ENCODE measurements around the gene BAAT. TPM values are rescaled to one million over a fixed set of nuclear protein-coding genes. Genes with fewer than 3 reads are reported as not detected.

The BAAT gene
- total and polyA plus RNA-seq, 2 of the 4 experiments (the other 2 are of a cell fraction): not detected

- no peak overlapping the region for H3K27ac ChIP-seq (ENCODE audit: insufficient read depth, low read length)
- no peak overlapping the region for H3K18ac ChIP-seq (ENCODE audit: low read depth, low read length)
- H2AK5ac ChIP-seq (ENCODE audit: low read depth, low read length): no peak overlapping the region
- no peak overlapping the region for H2AFZ ChIP-seq (replicated peaks; ENCODE audit: low read length, poor library complexity)
- no peak overlapping the region for H4K5ac ChIP-seq (ENCODE audit: low read depth, low read length)
- in situ Hi-C loops (cut with MboI; ENCODE audit: low sequenced_read_pairs) (no loop called here), intact Hi-C loops (cut with micrococcal nuclease) (no loop called here), dilution Hi-C loops (cut with HindIII; ENCODE audit: low sequenced_read_pairs, unreplicated experiment) (no loop called here)
- H3K27me3 ChIP-seq (ENCODE audit: control insufficient read depth, insufficient read depth, low read length): no peaks in the 10 kb centered on the region
- no peaks in the 10 kb centered on the region for H4K20me1 ChIP-seq (ENCODE audit: insufficient read depth, low read length)
- no peak overlapping the region for H2BK20ac ChIP-seq (ENCODE audit: low read depth, low read length)
- peaks cover 16% of the 10 kb centered on the region for H3K9me3 ChIP-seq (ENCODE audit: control insufficient read depth, insufficient read depth, low read length)
- no peaks in the 10 kb centered on the region for H3K36me3 ChIP-seq (ENCODE audit: control insufficient read depth, insufficient read depth, low read length)
- no TSS peak for BruUV-seq (replicated peaks)
- H2BK15ac ChIP-seq (ENCODE audit: low read depth, low read length): no peak overlapping the region
- POLR2A ChIA-PET (ENCODE audit: unreplicated experiment): interaction anchor here (0.6 kb wide), 1 partner anchor 1073 kb away, joined by 3 read pairs; no protein-coding TSS in a partner anchor
- H3K23ac ChIP-seq (ENCODE audit: low read depth, low read length): no peak overlapping the region
- no peak overlapping the region for H3K9ac ChIP-seq (ENCODE audit: low read depth, low read length)
- H3K9me1 ChIP-seq (ENCODE audit: insufficient read depth, low read length): no peaks in the 10 kb centered on the region
- no peak overlapping the region for H2BK120ac ChIP-seq (ENCODE audit: low read depth, low read length)
- DNase-seq: no peak
- no peak overlapping the region for H3K14ac ChIP-seq (replicated peaks; ENCODE audit: low read depth, low read length)
- no peak overlapping the region for H3K4ac ChIP-seq (ENCODE audit: low read depth, low read length)
- no peaks in the 10 kb centered on the region for H3K4me1 ChIP-seq (ENCODE audit: control insufficient read depth, insufficient read depth, low read length)
- H3K4me2 ChIP-seq (ENCODE audit: low read depth, low read length): no peak overlapping the region
- no peak for ATAC-seq (ENCODE audit: low read depth)
- H4K8ac ChIP-seq (ENCODE audit: low read depth in 2 of 2, low read length in 2 of 2): no peak overlapping the region
- H3K4me3 ChIP-seq (ENCODE audit: insufficient read depth, low read depth, low read length): no peak overlapping the region
- no peak overlapping the region for H4K91ac ChIP-seq (ENCODE audit: insufficient read depth, low read depth, low read length)
- H3K79me1 ChIP-seq (ENCODE audit: low read depth in 1 of 2, low read length in 2 of 2): no peaks in the 10 kb centered on the region
- CTCF ChIA-PET: no interaction called here
- H2AK9ac ChIP-seq (replicated peaks; ENCODE audit: low read depth, low read length, poor library complexity): no peak overlapping the region
- H3K56ac ChIP-seq (ENCODE audit: extremely low read depth, insufficient read depth, low read length): no peak overlapping the region
- H2BK5ac ChIP-seq (ENCODE audit: low read depth, low read length, poor library complexity, severe bottlenecking): no peak overlapping the region
- TF ChIP-seq BHLHE40 (IDR thresholded peaks at IDR 0.05; ENCODE audit: low read depth, low read length) (no peak), NFE2L2 (IDR thresholded peaks at IDR 0.05; ENCODE audit: low read depth, low read length) (no peak), MAFK (IDR thresholded peaks at IDR 0.05; ENCODE audit: low read depth, low read length) (no peak)
Measured at GRCh38 chr9:101417977-101418376, 33.2 kb upstream of the BAAT start.

All from IMR-90 (cell line).